SK-N-SH (cell line): ENCODE results near the gene RIPOR2. TPM values are rescaled to one million over a fixed set of nuclear protein-coding genes. Genes with fewer than 3 reads are reported as not detected.
"Not testable (repeated sequence)": the region's sequence is repeated elsewhere in the genome, so short reads cannot be mapped to it uniquely, and the experiment has no call there.

ENCODE experiments used
- CTCF ChIA-PET: fragments of 300-600, 350-600 bp; formaldehyde crosslinking; extraction: SDS; loops from one replicate; lab custom pipeline; 2021; lab: Yijun Ruan, JAX
- POLR2A ChIA-PET: fragments of 350-600 bp; sonication (Branson Sonifier 250); formaldehyde crosslinking; extraction: SDS; loops from one replicate; lab custom pipeline; 2020; ENCODE audit warnings: antibody characterized with exemption, inconsistent platforms; lab: Yijun Ruan, JAX
- DNase-seq: peaks from one replicate; pipeline ENCODE4 v3.0.0; 2012
- H2AFZ ChIP-seq: fragments of 200-600 bp; sonication (generic); 2 replicates; pipeline ENCODE4 v1.8.1; 2016; ENCODE audit warnings: antibody characterized with exemption, mild to moderate bottlenecking, low read depth
- H3F3A ChIP-seq: fragments of 200-600 bp; sonication (generic); replicated peaks from 2 replicates; pipeline ENCODE3; 2016; ENCODE audit warnings: antibody characterized with exemption, mild to moderate bottlenecking; ENCODE audit not compliant: insufficient read depth
- H3K27ac ChIP-seq, 2 experiments: fragments of 200-500 bp in 1 of 2; fragments of 200-600 bp in 1 of 2; sonication (Bioruptor generic) in 1 of 2; sonication (generic), shearing (Covaris generic) in 1 of 2; 2 replicates each; pipeline versions ENCODE4 v1.5.1 to v1.6.1; 2014 to 2016; ENCODE audit warnings: low read depth in 2 of 2, inconsistent platforms in 1 of 2, low read length in 1 of 2, mild to moderate bottlenecking in 1 of 2, mixed read lengths in 1 of 2
- H3K27me3 ChIP-seq: fragments of 200-600 bp; sonication (generic), shearing (Covaris generic); 2 replicates; pipeline ENCODE4 v1.6.1; 2016; ENCODE audit warnings: mixed run types; ENCODE audit not compliant: insufficient read depth
- H3K36me3 ChIP-seq, 2 experiments: fragments of 200-500 bp in 1 of 2; fragments of 200-600 bp in 1 of 2; sonication (Bioruptor generic) in 1 of 2; sonication (generic) in 1 of 2; replicated peaks in 1 of 2; 2 replicates each; pipeline versions ENCODE3 to v1.5.1; 2014 to 2016; ENCODE audit warnings: low read length in 1 of 2, mild to moderate bottlenecking in 1 of 2; ENCODE audit not compliant: insufficient read depth in 2 of 2, control insufficient read depth in 1 of 2
- H3K4me1 ChIP-seq, 2 experiments: fragments of 200-500 bp in 1 of 2; fragments of 200-600 bp in 1 of 2; sonication (Bioruptor generic) in 1 of 2; sonication (generic), shearing (Covaris generic) in 1 of 2; 2 replicates each; pipeline versions ENCODE4 v1.5.1 to v1.6.1; 2014 to 2016; ENCODE audit warnings: low read depth in 1 of 2, low read length in 1 of 2, mixed run types in 1 of 2; ENCODE audit not compliant: insufficient read depth in 2 of 2, control insufficient read depth in 1 of 2
- H3K4me2 ChIP-seq: fragments of 200-600 bp; sonication (generic), shearing (Covaris generic); 2 replicates; pipeline ENCODE4 v1.6.1; 2017; ENCODE audit warnings: mixed run types
- H3K4me3 ChIP-seq, 2 experiments: fragments of 200-500 bp in 1 of 2; fragments of 200-600 bp in 1 of 2; sonication (Bioruptor generic) in 1 of 2; sonication (generic), shearing (Covaris generic) in 1 of 2; 2 replicates each; pipeline versions ENCODE4 v1.5.1 to v1.8.1; 2014 to 2016; ENCODE audit warnings: low read depth in 2 of 2, inconsistent platforms in 1 of 2, low read length in 1 of 2, mild to moderate bottlenecking in 1 of 2, mixed read lengths in 1 of 2, moderate library complexity in 1 of 2
- H3K79me2 ChIP-seq: fragments of 200-600 bp; sonication (generic); 2 replicates; pipeline ENCODE4 v1.8.1; 2017; ENCODE audit warnings: mild to moderate bottlenecking; ENCODE audit not compliant: insufficient read depth
- H3K9ac ChIP-seq: fragments of 200-600 bp; sonication (generic); 2 replicates; pipeline ENCODE4 v1.6.1; 2017; ENCODE audit warnings: mixed run types
- H3K9me2 ChIP-seq: fragments of 200-600 bp; sonication (generic); 2 replicates; pipeline ENCODE4 v1.6.1; 2017; ENCODE audit warnings: mixed run types
- H3K9me3 ChIP-seq: fragments of 200-600 bp; sonication (generic); 2 replicates; pipeline ENCODE4 v1.6.1; 2017; ENCODE audit warnings: mixed run types, mild to moderate bottlenecking, moderate library complexity
- H4K20me1 ChIP-seq: fragments of 200-600 bp; sonication (generic); 2 replicates; pipeline ENCODE4 v1.6.1; 2017; ENCODE audit warnings: mild to moderate bottlenecking, mixed run types; ENCODE audit not compliant: insufficient read depth
- ELF1 ChIP-seq: IDR thresholded peaks from 2 replicates; pipeline ENCODE4 v1.4.0; 2012
- FOSL2 ChIP-seq: IDR thresholded peaks from 2 replicates; pipeline ENCODE4 v1.4.0; 2012; ENCODE audit warnings: low read depth, mild to moderate bottlenecking, moderate library complexity, borderline replicate concordance
- FOXM1 ChIP-seq: IDR thresholded peaks from 2 replicates; pipeline ENCODE4 v1.4.0; 2012; ENCODE audit warnings: low read depth, mild to moderate bottlenecking
- GABPA ChIP-seq: IDR thresholded peaks from 2 replicates; pipeline ENCODE4 v1.4.0; 2012; ENCODE audit warnings: low read depth, mild to moderate bottlenecking
- GATA2 ChIP-seq: sonication (generic); formaldehyde crosslinking; IDR thresholded peaks from 2 replicates; pipeline ENCODE4 v1.5.0; 2020; ENCODE audit warnings: mild to moderate bottlenecking, missing genetic modification reagents
- JUND ChIP-seq: IDR thresholded peaks from 2 replicates; pipeline ENCODE4 v1.4.0; 2012
- MEF2A ChIP-seq: IDR thresholded peaks from 2 replicates; pipeline ENCODE4 v1.4.0; 2012; ENCODE audit warnings: low read depth, borderline replicate concordance
- NFIC ChIP-seq: IDR thresholded peaks from 2 replicates; pipeline ENCODE4 v1.4.0; 2012; ENCODE audit warnings: borderline replicate concordance
- NRF1 ChIP-seq: IDR thresholded peaks from 2 replicates; pipeline ENCODE4 v1.6.1; 2012; ENCODE audit warnings: low read depth, mild to moderate bottlenecking, low read length
- RCOR1 ChIP-seq: fragments of 150-350 bp; IDR thresholded peaks from 2 replicates; pipeline ENCODE4 v1.6.1; 2017; ENCODE audit warnings: antibody characterized with exemption, low read length
- RFX5 ChIP-seq: IDR thresholded peaks from 2 replicates; pipeline ENCODE4 v1.6.1; 2012; ENCODE audit warnings: mild to moderate bottlenecking, improper control_type of control experiment, low read length
- SMC3 ChIP-seq: IDR thresholded peaks from 2 replicates; pipeline ENCODE4 v1.6.1; 2012; ENCODE audit warnings: low read depth, low read length, improper control_type of control experiment
- TAF1 ChIP-seq: IDR thresholded peaks from 2 replicates; pipeline ENCODE4 v1.6.1; 2012; ENCODE audit warnings: low read depth, mild to moderate bottlenecking, low read length, moderate library complexity, borderline replicate concordance
- TEAD4 ChIP-seq: IDR thresholded peaks from 2 replicates; pipeline ENCODE4 v1.4.0; 2012; ENCODE audit warnings: mild to moderate bottlenecking, borderline replicate concordance; ENCODE audit not compliant: insufficient read depth
- USF1 ChIP-seq: IDR thresholded peaks from 2 replicates; pipeline ENCODE4 v1.4.0; 2012; ENCODE audit warnings: low read depth, borderline replicate concordance
- YY1 ChIP-seq: IDR thresholded peaks from 2 replicates; pipeline ENCODE4 v1.4.0; 2012; ENCODE audit warnings: low read depth, mild to moderate bottlenecking
- WGBS: methylation state at CpG from one replicate; pipeline ENCODE4 v1.1.6; 2017; ENCODE audit warnings: low lambda C conversion rate; 5-methylcytosine and 5-hydroxymethylcytosine counted together
- polyA plus RNA-seq, 3 experiments: library from polyadenylated mRNA; depleted of rRNA; stranded (reverse); fragments of >200 nt; gene quantifications; 2 replicates each; pipeline ENCODE4 v1.2.3, GENCODE V29; 2012

RIPOR2 gene
- polyA plus RNA-seq, 1 of the 3 experiments (the other 2 are of a cell fraction): 0.05 TPM

- POLR2A ChIA-PET: no interaction called here
- no peaks in the 10 kb centered on the region for H3K27me3 ChIP-seq
- DNase-seq: no peak
- no peak overlapping the region for H2AFZ ChIP-seq
- H3K4me3 ChIP-seq: no peak overlapping the region
- H3K27ac ChIP-seq: peak overlapping the region in 1 of 2 experiments; percentile 71; a peak in 2 of 4 replicates
- H3K9ac ChIP-seq: no peak overlapping the region; the same call in 1 of the 2 replicates
- peaks cover 16% of the 10 kb centered on the region for H3F3A ChIP-seq
- H4K20me1 ChIP-seq: no peaks in the 10 kb centered on the region
- TF ChIP-seq FOXM1: no peak
- TF ChIP-seq RCOR1: no peak
- TF ChIP-seq RFX5: no peak
- TF ChIP-seq, all 33 proteins: peak for 0
- Histone ChIP-seq H3K4me2 (peak overlapping the region; percentile 8; the same call in 1 of the 2 replicates), H3K79me2 (no peaks in the 10 kb centered on the region), H3K9me3 (no peaks in the 10 kb centered on the region), H3K9me2 (no peaks in the 10 kb centered on the region), H3K36me3 (no peaks in the 10 kb centered on the region), H3K4me1 (peaks cover 12 to 26% of the 10 kb centered on the region in 2 experiments; a peak in 3 of 4 replicates)
- CTCF ChIA-PET: interaction anchor here (1.2 kb wide), 1 partner anchor 9 kb away, joined by 3 read pairs; no protein-coding TSS in a partner anchor
- 92% methylated on average over 3 of the region's 3 CpGs for WGBS
Measured at GRCh38 chr6:24927277-24927955, 8.3 kb downstream of the RIPOR2 start.

GRCh38 chr6:24926647-24927046 lies 9.1 kb downstream of the RIPOR2 start:
- Histone ChIP-seq H3K4me1 (peaks cover 9 to 26% of the 10 kb centered on the region in 2 experiments; a peak in 3 of 4 replicates), H3F3A (peaks cover 16% of the 10 kb centered on the region)
- CTCF ChIA-PET: interaction anchor here (1.3 to 1.5 kb wide), 2 partner anchors 65 to 91 kb away, joined by 3 to 4 read pairs; no protein-coding TSS in a partner anchor
- DNase-seq, H3K4me2 ChIP-seq, H3K27ac ChIP-seq, H2AFZ ChIP-seq, H3K9ac ChIP-seq, H4K20me1 ChIP-seq, H3K4me3 ChIP-seq, H3K9me2 ChIP-seq, H3K9me3 ChIP-seq, POLR2A ChIA-PET, H3K27me3 ChIP-seq, H3K79me2 ChIP-seq, H3K36me3 ChIP-seq: not testable (repeated sequence)
- WGBS: 80% methylated on average over 3 of the region's 3 CpGs

- Histone ChIP-seq H3K9me2 (no peaks in the 10 kb centered on the region), H4K20me1 (no peaks in the 10 kb centered on the region), H3K27ac (no peak overlapping the region), H3K9ac (no peak overlapping the region), H2AFZ (no peak overlapping the region), H3K9me3 (no peaks in the 10 kb centered on the region), H3F3A (peaks cover 16% of the 10 kb centered on the region), H3K36me3 (no peaks in the 10 kb centered on the region), H3K4me2 (no peak overlapping the region), H3K4me3 (no peak overlapping the region), H3K27me3 (no peaks in the 10 kb centered on the region), H3K4me1 (peaks cover 8 to 22% of the 10 kb centered on the region in 2 experiments; a peak in 3 of 4 replicates), H3K79me2 (no peaks in the 10 kb centered on the region)
- TF ChIP-seq FOSL2 (no peak), RCOR1 (no peak), MEF2A (no peak), NRF1 (no peak), TAF1 (no peak), GABPA (no peak), TEAD4 (no peak), NFIC (no peak), GATA2 (CRISPR knock-in tag) (no peak), YY1 (no peak), USF1 (no peak), ELF1 (no peak), JUND (no peak), SMC3 (no peak)
- WGBS: 56% methylated on average over 3 of the region's 3 CpGs
- POLR2A ChIA-PET: no interaction called here
- no peak for DNase-seq
- CTCF ChIA-PET: interaction anchor here (1.2 to 1.6 kb wide), 4 partner anchors 8 to 91 kb away, joined by 3 to 4 read pairs (median 4); no protein-coding TSS in a partner anchor
Measured at GRCh38 chr6:24926192-24926591, 9.6 kb downstream of the RIPOR2 start.
